Measurements from ENCODE around the gene POP4.

DNA sequence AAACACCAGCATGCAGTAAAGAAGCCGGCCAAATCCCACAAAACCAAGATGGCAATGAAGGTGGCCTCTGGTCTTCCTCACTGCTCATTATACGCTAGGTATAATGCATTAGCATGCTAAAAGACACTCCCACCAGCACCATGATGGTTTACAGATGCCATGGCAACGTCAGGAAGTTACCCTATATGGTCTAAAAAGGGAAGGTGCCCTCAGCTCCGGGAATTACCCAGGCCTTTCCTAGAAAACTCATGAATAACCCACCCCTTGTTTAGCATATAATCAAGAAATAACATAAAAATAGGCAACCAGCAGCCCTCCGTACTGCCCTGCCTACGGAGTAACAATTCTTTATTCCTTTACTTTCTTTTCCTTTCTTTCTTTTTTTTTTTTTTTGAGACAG lies 38.1 kb downstream of the POP4 start:
- TF ChIP-seq CTCF (IDR thresholded peaks at IDR 0.05; ENCODE audit: extremely low read depth in 1 of 2, insufficient read depth in 1 of 2, low read depth in 1 of 2, low read length in 2 of 2): no peak
- no peak for TF ChIP-seq POLR2A (IDR thresholded peaks at IDR 0.05; ENCODE audit: low read depth, low read length)
- no peak for TF ChIP-seq MAX (IDR thresholded peaks at IDR 0.05; ENCODE audit: insufficient read depth, insufficient read length)
- no peak for TF ChIP-seq EZH2 (IDR thresholded peaks at IDR 0.05; ENCODE audit: borderline replicate concordance, low read depth, low read length, severe bottlenecking)
- TF ChIP-seq JUN (IDR thresholded peaks at IDR 0.05; ENCODE audit: borderline replicate concordance, insufficient read depth, insufficient read length, low read depth): no peak
- no peak for TF ChIP-seq POLR2AphosphoS5 (IDR thresholded peaks at IDR 0.05; ENCODE audit: insufficient read depth, low read depth, low read length)
